Vagina (tissue), 2 donors: ENCODE measurements around the gene MYPN.

Experiments
- POLR2AphosphoS5 ChIP-seq, 2 donors: sonication (generic); formaldehyde crosslinking; IDR thresholded peaks; one replicate each; pipeline ENCODE4 v1.9.0; 2017; ENCODE audit warnings: antibody characterized with exemption in 2 of 2, mild to moderate bottlenecking in 2 of 2, low read depth in 1 of 2; ENCODE audit not compliant: insufficient read depth in 1 of 2
- TF ChIP-seq, protein P1 (sequence below), 3 experiments: fragments of 450-650 bp in 2 of 3; fragments of 200-600 bp in 1 of 3; sonication (generic) in 1 of 3; IDR thresholded peaks; one replicate each; pipeline ENCODE4 v1.5.1; 2017 to 2019; ENCODE audit warnings: antibody characterized with exemption in 3 of 3, mild to moderate bottlenecking in 2 of 3, moderate library complexity in 2 of 3

DNA sequence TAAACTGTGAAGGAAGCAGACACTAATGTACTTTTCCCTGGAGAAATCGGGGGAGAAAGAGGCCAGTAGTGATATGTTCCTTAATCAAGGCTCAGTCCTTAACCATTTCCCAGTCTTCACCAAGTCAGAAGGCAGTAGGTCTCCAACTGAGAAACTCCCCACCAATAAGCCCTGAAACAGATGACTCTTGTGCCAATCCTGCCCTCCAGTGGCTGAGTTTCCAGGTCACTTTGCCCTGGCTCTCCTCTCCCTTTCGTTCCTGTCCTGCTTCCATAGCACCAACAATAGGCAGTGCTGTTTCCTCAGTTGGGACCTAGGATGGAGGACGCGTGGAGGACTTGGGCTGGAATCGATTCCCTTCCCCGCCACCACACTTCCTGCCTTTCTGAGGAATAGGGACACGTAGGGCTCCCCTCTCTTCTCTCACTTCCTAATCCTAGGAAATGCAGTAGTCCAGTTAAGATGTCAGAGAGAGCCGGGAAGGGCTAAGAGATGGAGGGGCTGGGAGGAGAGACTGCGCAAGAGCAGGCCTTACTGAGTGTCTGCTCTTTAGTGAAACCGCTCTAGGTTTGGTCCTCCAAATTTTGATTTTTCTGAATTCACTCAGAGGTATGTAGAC, 99.2 kb downstream of the MYPN start:
- TF ChIP-seq, protein P1, sequence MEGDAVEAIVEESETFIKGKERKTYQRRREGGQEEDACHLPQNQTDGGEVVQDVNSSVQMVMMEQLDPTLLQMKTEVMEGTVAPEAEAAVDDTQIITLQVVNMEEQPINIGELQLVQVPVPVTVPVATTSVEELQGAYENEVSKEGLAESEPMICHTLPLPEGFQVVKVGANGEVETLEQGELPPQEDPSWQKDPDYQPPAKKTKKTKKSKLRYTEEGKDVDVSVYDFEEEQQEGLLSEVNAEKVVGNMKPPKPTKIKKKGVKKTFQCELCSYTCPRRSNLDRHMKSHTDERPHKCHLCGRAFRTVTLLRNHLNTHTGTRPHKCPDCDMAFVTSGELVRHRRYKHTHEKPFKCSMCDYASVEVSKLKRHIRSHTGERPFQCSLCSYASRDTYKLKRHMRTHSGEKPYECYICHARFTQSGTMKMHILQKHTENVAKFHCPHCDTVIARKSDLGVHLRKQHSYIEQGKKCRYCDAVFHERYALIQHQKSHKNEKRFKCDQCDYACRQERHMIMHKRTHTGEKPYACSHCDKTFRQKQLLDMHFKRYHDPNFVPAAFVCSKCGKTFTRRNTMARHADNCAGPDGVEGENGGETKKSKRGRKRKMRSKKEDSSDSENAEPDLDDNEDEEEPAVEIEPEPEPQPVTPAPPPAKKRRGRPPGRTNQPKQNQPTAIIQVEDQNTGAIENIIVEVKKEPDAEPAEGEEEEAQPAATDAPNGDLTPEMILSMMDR (IDR thresholded peaks at IDR 0.05): no peak
- no peak for TF ChIP-seq POLR2AphosphoS5 (IDR thresholded peaks at IDR 0.05; ENCODE audit: insufficient read depth in 1 of 2, low read depth in 1 of 2)
